Measurements from ENCODE around the gene RNF130.

Gene RNF130

GRCh38 chr5:180049185-180049548, 22.4 kb downstream of the RNF130 start:
- TF ChIP-seq CTCF (IDR thresholded peaks at IDR 0.05; ENCODE audit: low read depth, low read length), result no peak
- no peak overlapping the region for H3K4me3 ChIP-seq (ENCODE audit: low read depth, low read length)

- TF ChIP-seq CTCF (IDR thresholded peaks at IDR 0.05; ENCODE audit: low read depth, low read length), result no peak
- H3K4me3 ChIP-seq (ENCODE audit: low read depth, low read length), result no peak overlapping the region
Observed at GRCh38 chr5:180047667-180048066, 23.9 kb downstream of the RNF130 start.

GRCh38 chr5:180046656-180047055, 24.9 kb downstream of the RNF130 start:
- no peak for TF ChIP-seq CTCF (IDR thresholded peaks at IDR 0.05; ENCODE audit: low read depth, low read length)

GRCh38 chr5:180045889-180046499, 25.6 kb downstream of the RNF130 start:
- no peak overlapping the region for H3K4me3 ChIP-seq (ENCODE audit: low read depth, low read length)
- no peak for TF ChIP-seq CTCF (IDR thresholded peaks at IDR 0.05; ENCODE audit: low read depth, low read length)

More at GRCh38 chr5:180046656-180047055, 24.9 kb downstream of the RNF130 start:
- H3K4me3 ChIP-seq (ENCODE audit: low read depth, low read length), result no peak overlapping the region

- no peak for TF ChIP-seq CTCF (IDR thresholded peaks at IDR 0.05; ENCODE audit: low read depth, low read length)
- H3K4me3 ChIP-seq (ENCODE audit: low read depth, low read length), result no peak overlapping the region
Observed at GRCh38 chr5:180043377-180043776, 28.2 kb downstream of the RNF130 start.

GRCh38 chr5:180041301-180042274, 30.0 kb downstream of the RNF130 start:
- no peak for TF ChIP-seq CTCF (IDR thresholded peaks at IDR 0.05; ENCODE audit: low read depth, low read length)

More at GRCh38 chr5:180041301-180042274, 30.0 kb downstream of the RNF130 start:
- H3K4me3 ChIP-seq (ENCODE audit: low read depth, low read length), result no peak overlapping the region
